DOHH2 (cell line): ENCODE data around the gene PTGR1.

Experiments used
- EZH2phosphoT487 ChIP-seq: fragments of 200-600 bp; sonication (generic); IDR thresholded peaks from 2 replicates; pipeline ENCODE4 v1.6.1; 2017; ENCODE audit warnings: borderline replicate concordance, mild to moderate bottlenecking, antibody characterized with exemption, low read length, moderate library complexity, mixed read lengths
- TF ChIP-seq, protein P1 (sequence below): fragments of 200-600 bp; sonication (generic); IDR thresholded peaks from one replicate; pipeline ENCODE4 v1.5.1; 2014; ENCODE audit warnings: antibody characterized with exemption, mild to moderate bottlenecking, low read depth, low read length; ENCODE audit not compliant: poor library complexity, severe bottlenecking

DNA sequence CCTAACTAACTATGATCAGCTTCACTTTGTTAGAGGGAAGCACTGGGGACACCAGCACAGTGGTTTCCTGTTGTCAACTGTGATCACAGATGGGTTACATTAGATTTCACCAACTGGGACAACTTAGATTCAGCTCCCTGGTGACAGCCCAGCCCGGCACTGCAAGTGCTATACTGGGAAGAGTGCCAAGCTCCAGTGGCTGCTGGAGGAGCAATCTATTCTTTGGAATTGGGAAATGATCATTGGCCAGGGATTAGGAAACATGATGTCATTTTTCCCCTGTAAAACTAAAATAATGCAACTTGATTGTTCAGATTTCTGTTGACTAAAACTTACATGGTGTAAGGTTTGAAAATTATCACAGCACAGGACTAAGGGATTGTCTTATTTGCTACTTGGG lies 33.2 kb downstream of the PTGR1 start:
- TF ChIP-seq, protein P1, sequence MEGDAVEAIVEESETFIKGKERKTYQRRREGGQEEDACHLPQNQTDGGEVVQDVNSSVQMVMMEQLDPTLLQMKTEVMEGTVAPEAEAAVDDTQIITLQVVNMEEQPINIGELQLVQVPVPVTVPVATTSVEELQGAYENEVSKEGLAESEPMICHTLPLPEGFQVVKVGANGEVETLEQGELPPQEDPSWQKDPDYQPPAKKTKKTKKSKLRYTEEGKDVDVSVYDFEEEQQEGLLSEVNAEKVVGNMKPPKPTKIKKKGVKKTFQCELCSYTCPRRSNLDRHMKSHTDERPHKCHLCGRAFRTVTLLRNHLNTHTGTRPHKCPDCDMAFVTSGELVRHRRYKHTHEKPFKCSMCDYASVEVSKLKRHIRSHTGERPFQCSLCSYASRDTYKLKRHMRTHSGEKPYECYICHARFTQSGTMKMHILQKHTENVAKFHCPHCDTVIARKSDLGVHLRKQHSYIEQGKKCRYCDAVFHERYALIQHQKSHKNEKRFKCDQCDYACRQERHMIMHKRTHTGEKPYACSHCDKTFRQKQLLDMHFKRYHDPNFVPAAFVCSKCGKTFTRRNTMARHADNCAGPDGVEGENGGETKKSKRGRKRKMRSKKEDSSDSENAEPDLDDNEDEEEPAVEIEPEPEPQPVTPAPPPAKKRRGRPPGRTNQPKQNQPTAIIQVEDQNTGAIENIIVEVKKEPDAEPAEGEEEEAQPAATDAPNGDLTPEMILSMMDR: no peak
- no peak for TF ChIP-seq EZH2phosphoT487
